Epithelial cell of esophagus (primary cell): Measurements from ENCODE around the gene RPS6KA2.
A peak's percentile ranks its signal among the peaks of the same experiment; 100 is the strongest.

Experiments used
- DNase-seq: peaks from one replicate; pipeline ENCODE4 v3.0.0; 2010; ENCODE audit warnings: low read depth
- H3K4me3 ChIP-seq: 2 replicates; pipeline ENCODE4 v1.5.1; 2011; ENCODE audit warnings: mild to moderate bottlenecking, low read length, control low read depth
- CTCF ChIP-seq: IDR thresholded peaks from 2 replicates; pipeline ENCODE4 v1.5.1; 2011; ENCODE audit warnings: low read depth, mild to moderate bottlenecking, low read length, control low read depth, inconsistent platforms; ENCODE audit not compliant: insufficient read depth; ENCODE audit errors: missing control alignments

RPS6KA2 gene

GRCh38 chr6:166459906-166460305, 167.1 kb downstream of the RPS6KA2 start:
- no peak overlapping the region for H3K4me3 ChIP-seq
- TF ChIP-seq CTCF, result no peak
- no peak for DNase-seq

DNA sequence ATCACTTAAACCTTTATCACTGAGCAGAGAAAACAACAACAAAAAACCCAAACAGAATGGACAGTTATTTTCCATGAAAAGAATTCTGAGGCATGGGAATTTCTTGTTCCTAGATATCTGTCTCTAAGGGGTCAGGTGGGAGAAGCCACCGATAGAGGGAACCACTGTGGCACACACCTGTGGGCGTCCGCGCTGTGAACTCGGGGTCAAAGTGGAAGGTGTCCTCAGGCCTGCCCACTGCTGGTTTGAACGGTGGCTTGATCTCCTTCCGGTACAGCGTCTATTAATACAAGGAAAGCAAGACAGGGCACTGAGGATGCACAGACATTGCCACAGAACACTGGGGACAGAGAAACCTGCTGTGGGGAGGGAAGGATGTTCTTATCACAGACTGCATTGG, 167.8 kb downstream of the RPS6KA2 start:
- TF ChIP-seq CTCF, result no peak
- no peak overlapping the region for H3K4me3 ChIP-seq
- no peak for DNase-seq

DNA sequence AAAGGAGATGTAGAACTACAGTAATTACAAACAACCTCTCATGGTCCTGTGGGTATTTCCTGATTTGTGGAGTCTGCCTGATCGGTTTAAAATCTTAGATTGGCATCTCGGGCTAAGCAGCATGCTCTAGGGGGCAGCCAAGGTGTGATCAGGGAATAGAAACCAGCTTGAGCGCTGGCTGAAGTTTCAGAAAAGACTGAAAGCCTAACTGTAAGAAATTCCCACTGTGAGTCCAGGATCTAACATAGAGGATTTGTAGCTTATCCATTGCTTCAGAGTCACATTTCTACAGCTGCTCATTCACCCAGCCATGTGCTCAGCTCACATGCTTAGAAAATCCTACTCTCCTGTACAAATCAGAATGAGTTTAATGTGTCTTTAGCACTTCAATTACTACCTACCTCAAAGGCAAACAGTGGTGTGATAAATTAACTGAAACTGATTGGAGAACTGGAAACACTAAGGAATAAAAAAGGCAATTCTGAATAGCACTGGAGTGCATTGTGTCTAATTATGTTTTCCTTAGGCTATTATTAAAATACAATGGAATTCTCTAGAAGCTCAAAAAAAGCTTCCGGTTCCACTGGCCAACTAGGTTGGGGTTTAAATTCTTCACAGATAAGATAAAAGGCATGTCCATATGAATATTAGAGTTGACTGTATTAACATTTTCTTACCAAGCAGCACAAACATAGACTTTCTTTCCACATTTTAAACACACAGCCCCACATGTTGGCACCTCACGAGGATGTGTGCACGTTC, 170.5 kb downstream of the RPS6KA2 start:
- DNase-seq, result peak; percentile 23
- TF ChIP-seq CTCF, result peak; percentile 47
- no peak overlapping the region for H3K4me3 ChIP-seq

- H3K4me3 ChIP-seq, result no peak overlapping the region
- DNase-seq, result no peak
- TF ChIP-seq CTCF, result no peak
Measured at GRCh38 chr6:166454692-166455515, 172.1 kb downstream of the RPS6KA2 start.

- no peak overlapping the region for H3K4me3 ChIP-seq
- no peak for TF ChIP-seq CTCF
- no peak for DNase-seq
Measured at GRCh38 chr6:166453651-166454050, 173.4 kb downstream of the RPS6KA2 start.

DNA sequence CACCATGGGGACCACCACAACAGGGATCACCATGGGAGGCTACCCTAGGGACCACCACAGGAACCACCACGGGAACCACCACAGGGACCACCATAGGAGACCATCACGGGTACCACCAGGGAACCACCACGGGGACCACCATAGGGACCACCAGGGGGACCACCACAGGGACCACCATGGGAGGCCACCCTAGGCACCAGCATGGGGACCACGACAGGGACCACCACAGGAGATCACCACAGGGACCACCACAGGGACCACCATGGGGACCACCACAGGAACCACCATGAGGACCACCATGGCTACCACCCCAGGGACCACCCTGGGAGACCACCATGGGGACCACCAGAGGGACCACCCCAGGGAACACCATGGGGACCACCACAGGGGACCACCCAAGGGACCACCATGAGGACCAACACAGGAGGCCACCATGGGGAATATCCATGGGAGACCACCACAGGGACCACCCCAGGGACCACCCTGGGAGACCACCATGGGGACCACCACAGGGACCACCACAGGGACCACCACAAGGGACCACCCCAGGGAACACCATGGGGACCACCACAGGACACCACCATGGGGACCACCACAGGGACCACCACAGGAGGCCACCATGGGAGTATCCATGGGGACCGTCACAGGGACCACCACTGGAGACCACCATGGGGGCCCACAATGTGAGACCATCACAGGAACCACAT, 176.7 kb downstream of the RPS6KA2 start:
- H3K4me3 ChIP-seq, result no peak overlapping the region
- DNase-seq, result no peak
- TF ChIP-seq CTCF, result no peak
